HG03103 (cell line): Measurements from ENCODE around the gene CGNL1.

Experiments used
- ATAC-seq: cut with Tn5 transposase; IDR thresholded peaks from one replicate; pipeline ENCODE4 v1.9.1; 2021; ENCODE audit warnings: low read depth; ENCODE audit not compliant: unreplicated experiment

The CGNL1 gene

DNA sequence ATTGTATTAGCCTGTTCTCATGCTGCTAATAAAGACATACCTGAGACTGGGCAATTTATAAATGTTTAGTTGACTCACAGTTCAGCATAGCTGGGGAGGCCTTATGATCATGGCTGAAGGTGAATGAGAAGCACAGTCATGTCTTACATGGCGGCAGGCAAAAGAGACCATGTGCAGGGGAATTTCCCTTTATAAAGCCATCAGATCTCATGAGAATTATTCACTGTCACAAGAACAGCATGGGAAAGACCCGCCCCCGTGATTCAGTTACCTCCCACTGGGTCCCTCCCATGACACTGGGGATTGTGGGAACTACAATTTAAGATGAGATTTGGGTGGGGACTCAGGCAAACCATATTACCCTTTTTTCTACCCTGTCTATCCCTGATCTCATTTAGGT lies 163.9 kb downstream of the CGNL1 start:
- ATAC-seq: no peak

DNA sequence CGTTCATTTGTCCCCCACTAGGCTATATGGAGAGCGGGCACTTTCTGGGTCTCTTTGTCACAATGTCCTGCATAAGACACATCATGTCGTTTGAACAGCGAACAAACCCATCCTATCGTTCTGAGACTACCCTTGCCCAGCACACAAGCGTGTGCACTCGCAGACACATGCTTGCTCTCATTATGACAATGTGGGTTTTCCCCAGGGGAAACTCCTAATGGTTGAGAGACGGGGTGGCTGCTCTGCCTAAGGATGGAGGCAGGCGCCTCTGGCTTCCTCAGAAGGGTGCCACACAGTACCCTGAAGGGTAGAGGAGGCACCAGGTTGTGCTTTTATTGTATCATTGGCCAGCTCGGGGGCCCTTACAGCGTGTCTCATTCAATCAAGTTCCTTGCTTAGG lies 164.4 kb downstream of the CGNL1 start:
- ATAC-seq: no peak

- ATAC-seq: no peak
Observed at GRCh38 chr15:57541271-57541670, 165.0 kb downstream of the CGNL1 start.

GRCh38 chr15:57541805-57542504 lies 165.7 kb downstream of the CGNL1 start:
- ATAC-seq: no peak

DNA sequence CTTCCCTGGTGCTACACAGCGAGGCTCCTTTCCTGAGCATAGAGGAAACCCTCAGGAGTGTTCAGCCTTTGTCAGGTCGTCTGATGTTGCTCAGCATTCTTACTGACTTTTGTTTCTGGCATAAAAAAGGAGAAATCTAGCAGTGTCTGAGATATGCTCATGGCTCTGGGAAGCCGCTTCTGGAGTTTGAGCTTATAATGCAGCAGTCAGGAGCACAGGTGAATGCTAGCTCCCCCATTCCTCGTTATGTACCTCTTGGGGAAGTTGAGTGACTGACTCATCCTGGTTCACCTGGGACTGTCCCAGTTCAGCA lies 166.2 kb downstream of the CGNL1 start:
- no peak for ATAC-seq

- no peak for ATAC-seq
Observed at GRCh38 chr15:57544848-57545480, 168.7 kb downstream of the CGNL1 start.

GRCh38 chr15:57545995-57546394 lies 169.7 kb downstream of the CGNL1 start:
- no peak for ATAC-seq

DNA sequence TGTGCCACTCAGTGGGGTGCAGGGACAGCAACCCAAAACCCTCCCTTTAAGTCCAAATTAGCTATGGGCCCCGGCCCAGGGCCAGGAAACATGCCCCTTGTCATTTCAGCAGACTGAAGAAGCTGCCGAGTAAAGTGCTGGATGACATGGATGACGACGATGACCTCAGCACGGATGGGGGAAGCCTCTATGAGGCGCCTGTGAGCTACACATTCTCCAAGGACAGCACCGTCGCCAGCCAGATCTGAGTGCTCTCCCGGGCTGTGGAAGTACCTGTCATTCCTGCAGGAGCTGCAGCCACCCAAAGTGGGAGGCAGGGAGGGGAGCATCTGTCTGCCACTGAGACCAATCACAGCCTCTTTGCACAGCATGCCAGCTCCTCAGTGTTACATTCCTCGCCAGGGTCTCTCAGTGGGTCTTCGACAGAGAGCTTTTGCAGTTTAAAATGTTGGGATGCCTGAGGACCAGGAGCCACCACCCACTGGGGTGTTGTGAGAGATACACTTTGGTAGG lies 171.0 kb downstream of the CGNL1 start:
- no peak for ATAC-seq

GRCh38 chr15:57548351-57548750 lies 172.0 kb downstream of the CGNL1 start:
- no peak for ATAC-seq

DNA sequence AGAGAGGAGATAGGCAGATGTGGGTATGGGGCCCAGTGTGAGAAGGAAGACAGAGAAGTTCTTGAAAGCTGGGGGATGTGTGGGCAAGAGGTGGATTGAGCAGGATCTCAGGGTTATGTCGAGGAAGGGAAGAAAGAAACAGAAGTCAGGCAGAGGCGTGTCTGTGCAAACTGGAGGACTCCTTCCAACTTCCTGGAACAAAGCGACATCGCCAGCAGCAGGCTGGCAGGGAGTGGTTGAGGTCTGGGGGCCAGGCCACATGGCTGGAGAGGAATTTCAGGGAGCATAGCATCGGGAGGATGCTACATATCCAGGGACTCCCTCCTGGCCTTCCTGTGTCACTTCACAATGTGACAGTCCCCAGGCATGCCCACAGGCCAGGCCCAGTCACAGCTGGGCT lies 172.5 kb downstream of the CGNL1 start:
- ATAC-seq: no peak

GRCh38 chr15:57549935-57550334 lies 173.6 kb downstream of the CGNL1 start:
- ATAC-seq: no peak

GRCh38 chr15:57550640-57551039 lies 174.3 kb downstream of the CGNL1 start:
- ATAC-seq: no peak

DNA sequence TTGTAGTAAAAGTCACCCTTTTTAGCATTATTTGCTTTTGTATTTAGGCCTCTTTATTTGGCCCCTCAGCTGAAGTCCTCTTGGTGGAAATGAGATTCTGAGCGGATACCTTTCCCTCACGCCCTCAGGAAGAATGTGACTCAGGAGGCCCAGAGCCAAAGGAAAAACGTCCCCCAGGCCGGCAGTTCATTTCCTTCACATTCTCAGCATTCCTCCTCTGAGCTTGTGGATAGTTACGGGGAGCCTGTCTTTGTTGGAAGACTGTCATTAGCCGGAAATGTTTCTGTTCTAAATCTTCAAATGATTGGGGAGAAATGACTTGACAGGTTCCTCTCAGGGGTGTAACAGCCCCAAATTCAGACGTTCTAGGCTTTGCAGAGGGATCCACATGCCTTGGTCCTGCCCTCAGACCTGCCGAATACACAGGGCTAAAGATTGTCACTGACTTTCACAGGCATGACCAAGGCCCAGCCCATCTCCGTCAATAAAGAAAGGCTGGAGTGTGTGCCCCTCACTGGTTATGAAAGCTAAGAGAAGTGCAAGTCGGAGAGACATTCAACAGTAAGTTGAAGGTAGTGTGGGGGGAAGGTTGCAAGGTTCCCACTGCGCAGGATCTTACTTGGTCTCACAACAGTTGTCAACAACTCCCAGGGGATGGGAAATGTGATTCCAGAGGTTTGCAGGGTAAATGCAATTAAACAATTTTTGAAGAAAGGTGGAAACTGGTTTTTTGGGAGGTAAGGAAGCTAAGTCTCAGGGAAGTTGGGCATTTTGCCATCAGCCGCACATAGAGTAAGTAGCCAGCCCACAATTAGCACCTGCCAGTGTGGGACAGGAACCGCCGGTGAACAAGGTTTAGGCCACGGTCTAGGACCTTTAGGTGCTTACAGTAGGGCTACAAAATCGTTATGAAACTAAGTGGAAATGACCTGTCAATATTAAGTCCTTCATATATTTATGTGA lies 175.7 kb downstream of the CGNL1 start:
- no peak for ATAC-seq

- ATAC-seq: no peak
Observed at GRCh38 chr15:57552678-57553334, 176.5 kb downstream of the CGNL1 start.

- ATAC-seq: no peak
Observed at GRCh38 chr15:57553526-57553925, 177.2 kb downstream of the CGNL1 start.

- ATAC-seq: no peak
Observed at GRCh38 chr15:57554063-57554811, 177.9 kb downstream of the CGNL1 start.

GRCh38 chr15:57554812-57555179 lies 178.5 kb downstream of the CGNL1 start:
- no peak for ATAC-seq

DNA sequence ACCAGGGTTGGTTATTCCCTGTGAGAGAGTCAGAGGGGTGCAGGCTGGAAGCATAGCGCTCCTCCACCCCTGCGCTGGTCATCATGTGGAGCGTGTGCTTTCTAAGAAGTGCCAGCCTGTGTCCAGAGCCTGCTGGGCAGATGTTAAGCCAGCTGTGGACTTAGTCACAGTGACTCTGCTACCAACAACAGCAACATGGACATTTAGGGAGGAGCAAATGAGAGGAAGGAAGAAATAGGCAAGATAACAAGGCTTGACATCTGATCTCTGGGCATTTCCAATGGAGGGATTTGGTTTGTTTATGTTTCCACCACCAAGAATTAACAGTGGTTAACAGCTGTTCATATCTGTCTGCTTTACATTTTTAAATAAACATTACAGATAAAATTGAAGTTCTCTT lies 179.0 kb downstream of the CGNL1 start:
- no peak for ATAC-seq

GRCh38 chr15:57556040-57556439 lies 179.7 kb downstream of the CGNL1 start:
- ATAC-seq: no peak

- ATAC-seq: no peak
Observed at GRCh38 chr15:57557267-57557666, 181.0 kb downstream of the CGNL1 start.
